Hypothalamus (tissue), 51 donors: ENCODE results near the gene MYRIP.

ENCODE experiments used
- DNase-seq, 51 donors: peaks; one replicate each; lab custom pipeline; 2025; lab: John Stamatoyannopoulos, UW

The MYRIP gene

GRCh38 chr3:39900462-39901002 lies 91.1 kb downstream of the MYRIP start:
- no peak for DNase-seq

DNA sequence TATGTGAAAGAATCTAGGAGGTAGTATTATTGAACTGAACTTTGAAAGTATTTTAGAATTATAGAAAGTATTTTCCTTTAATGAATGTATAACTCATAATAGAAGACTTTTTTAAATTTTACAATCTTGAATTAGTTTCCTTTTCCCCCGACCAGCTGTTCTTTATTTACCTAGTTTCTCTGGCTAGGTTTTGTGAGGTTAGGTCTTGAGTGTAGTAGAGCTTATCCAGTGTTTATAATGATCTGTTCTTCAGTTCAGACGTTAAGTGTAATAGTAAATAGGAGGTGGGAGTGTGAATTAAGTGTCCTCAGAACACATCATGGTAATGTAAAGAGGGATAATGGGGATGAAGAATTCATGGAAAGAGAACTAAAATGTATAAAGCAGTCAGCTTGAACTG lies 93.8 kb downstream of the MYRIP start:
- DNase-seq = no peak

- no peak for DNase-seq
Observed at GRCh38 chr3:39905788-39906187, 96.4 kb downstream of the MYRIP start.

DNA sequence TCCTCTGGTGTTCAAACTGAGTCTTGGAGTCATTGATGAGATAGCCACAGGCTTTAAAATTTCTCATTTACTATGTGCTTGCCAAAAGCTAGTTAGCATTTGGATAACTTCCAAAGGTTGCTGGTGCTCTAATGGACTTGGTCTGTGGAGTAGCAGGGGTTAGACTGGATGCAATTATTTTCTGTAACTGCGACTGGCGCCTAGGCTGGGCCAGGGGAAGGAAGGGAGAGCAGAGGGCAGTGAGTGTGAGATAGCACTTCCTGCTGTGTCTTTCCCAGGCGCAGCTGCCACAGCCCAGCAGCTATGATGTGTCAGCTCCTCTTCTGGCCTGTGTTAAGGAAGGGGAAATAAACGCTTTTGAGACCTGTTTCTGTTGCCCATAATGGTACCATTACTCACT lies 98.6 kb downstream of the MYRIP start:
- DNase-seq = no peak

DNA sequence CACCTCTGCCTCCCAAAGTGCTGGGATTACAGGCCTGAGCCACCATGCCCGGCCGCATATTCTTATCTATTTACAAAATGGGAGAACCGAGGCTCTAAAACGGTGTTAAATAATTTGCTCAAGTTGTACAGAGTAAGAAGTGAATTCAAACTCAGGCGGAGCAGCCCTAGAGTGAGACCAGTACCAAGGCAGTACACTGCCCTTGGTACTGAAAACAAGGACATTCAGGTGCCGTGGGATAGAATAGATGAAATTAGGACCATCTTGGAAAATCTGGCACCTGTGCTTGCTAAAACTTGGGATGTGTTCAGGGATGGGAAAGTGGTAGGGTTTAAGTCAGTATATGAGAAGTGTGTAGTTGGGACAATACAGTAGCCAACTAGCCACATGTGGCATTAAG lies 100.7 kb downstream of the MYRIP start:
- DNase-seq = no peak

GRCh38 chr3:39910826-39911464 lies 101.5 kb downstream of the MYRIP start:
- DNase-seq = no peak

DNA sequence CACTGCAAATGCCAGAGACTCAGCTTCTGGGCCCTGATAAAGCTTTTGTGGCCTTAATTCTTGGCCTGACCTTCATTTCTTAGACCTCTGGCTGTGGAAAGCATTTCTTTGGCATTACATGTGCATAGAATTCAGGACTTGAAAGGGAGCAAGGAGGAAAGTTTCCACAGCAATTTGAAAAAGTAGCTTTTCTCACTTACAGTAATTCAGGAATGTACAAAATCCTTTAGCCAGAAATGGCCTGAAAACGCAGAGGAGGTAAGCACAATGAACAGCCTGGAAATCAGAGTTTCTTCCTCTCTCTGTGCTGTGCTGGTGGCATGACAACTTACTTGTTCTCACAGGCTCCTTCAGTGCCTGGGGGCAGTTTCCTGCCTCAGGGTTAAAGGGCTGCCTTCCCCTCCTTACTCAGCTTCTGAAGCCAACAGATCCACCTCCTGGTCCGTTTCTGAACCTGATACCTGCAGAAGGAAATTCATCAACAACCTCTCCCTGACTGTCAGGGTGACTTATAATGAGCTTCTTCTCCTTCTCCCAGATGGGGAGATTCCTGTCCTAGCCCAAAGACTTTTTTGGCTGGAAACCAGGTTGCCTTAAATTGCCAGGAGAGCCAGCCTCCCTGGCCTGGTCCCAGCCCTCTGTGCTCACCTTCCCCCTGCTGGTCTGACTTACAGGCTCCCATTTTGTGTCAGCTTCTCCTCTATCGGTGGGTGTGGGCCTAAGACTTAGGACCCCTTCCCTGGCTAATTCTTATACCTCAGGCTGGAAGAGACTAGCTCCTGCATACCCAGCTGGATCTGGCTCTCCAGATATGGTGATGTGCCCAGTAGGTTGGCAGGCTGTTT lies 102.3 kb downstream of the MYRIP start:
- no peak for DNase-seq

DNA sequence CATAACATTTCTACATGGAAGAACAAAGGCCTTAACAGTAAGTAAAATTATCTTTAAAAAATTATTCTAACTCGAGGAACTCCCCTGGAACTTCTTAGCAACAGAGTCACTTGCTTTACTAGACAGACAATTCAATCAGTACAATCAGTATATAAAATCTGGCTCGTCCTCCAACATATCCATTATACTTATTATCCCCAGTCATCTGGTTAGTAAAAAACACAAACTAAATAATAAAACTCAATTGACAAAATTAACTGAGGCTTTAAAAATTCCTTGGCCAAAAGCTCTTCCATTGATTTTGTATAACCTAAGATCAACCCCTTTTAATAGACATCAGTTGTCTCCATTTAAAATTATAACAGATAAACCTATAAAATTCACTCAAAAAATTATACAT lies 105.6 kb downstream of the MYRIP start:
- no peak for DNase-seq

DNA sequence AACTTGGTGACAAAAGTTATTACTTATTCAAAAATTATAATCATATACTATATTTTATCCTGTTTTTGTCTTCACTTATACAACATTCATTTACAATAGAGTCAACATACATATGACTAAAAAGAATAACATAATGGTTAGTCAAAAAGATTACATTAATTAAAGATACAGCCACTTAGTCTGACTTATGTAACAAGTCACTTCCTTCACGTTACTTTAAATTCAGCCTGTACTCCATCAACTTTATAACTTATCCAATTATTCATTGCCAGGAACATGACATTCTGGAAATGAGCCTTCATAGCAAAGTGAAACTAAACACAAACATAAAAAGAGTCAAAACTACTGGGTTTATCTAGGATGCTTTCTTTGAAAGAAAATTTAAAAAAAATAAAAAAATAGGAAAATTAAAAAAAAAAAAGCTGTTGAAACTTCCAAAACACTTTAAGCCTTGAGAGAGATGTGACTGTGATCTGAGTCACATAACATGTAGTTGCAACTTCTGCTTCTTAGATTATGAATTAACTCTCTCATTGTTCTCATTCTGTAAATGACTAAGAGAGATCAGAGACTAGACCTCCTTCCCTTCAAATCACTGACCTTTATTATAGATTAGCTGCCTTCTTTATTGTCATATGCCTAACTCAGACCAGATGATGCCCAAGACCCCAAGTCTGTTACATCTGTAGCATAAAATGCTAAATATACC lies 107.8 kb downstream of the MYRIP start:
- no peak for DNase-seq

GRCh38 chr3:39919281-39919680 lies 109.9 kb downstream of the MYRIP start:
- DNase-seq = no peak

GRCh38 chr3:39920271-39920670 lies 110.9 kb downstream of the MYRIP start:
- no peak for DNase-seq

DNA sequence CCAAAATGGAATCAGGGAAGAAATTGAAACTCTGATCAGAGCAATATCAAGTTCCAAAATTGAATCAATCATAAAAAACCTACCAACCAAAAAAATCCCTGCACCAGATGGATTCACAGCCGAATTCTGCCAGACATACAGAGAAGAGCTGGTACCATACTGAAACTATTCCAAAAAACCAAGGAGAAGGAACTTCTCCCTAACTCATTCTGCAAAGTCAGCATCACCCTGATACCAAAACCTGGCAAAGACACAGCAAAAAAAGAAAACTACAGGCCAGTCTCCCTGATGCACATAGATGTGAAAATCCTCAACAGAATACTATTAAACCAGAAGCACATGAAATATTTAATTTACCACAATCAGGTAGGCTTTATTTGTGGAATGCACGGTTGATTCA lies 118.1 kb downstream of the MYRIP start:
- no peak for DNase-seq

- no peak for DNase-seq
Observed at GRCh38 chr3:39933986-39934693, 124.7 kb downstream of the MYRIP start.

- no peak for DNase-seq
Observed at GRCh38 chr3:39934696-39935095, 125.3 kb downstream of the MYRIP start.

GRCh38 chr3:39935261-39935660 lies 125.9 kb downstream of the MYRIP start:
- no peak for DNase-seq

GRCh38 chr3:39936848-39937247 lies 127.4 kb downstream of the MYRIP start:
- peak in 1 of 51 donors; percentile 41 for DNase-seq

DNA sequence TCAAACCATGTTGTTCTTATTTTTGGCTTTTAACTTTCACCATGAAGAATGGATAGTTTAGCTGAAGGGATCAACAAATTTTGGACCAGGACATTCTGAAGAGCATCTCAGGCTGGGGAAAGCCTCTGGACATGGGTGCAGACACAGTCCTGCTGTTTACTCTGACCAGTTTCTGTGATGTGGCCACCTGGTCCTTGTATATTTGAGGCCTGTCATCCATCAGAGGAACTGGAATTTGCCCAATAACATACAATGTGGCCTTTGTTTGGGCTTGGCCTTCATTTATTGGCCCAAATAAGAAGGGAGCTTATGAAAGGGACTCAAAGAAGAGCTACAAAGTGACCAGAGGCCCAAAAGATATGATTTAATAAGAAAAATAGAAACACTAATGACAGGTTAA lies 127.9 kb downstream of the MYRIP start:
- DNase-seq = peak in 24 of 51 donors; percentile 3 to 82 (median 32)

DNA sequence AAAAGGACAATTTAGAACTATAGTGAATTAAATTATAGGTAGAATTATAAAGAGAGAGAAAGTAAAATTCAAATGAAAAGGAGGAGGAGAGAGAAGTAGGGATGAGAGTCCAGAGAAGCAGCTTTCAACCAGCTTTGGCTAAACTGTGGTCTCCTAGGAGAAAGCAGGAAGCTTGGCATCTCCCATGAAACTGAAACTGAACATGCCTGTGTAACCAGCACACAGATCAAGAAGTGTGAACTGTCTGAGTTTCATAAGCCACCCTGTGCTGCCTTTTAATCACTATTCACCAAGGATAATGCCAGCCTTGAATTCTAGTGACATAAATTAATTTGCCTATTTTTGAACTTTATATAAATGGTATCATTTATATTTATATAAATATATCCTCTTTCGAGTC lies 128.5 kb downstream of the MYRIP start:
- DNase-seq = no peak

DNA sequence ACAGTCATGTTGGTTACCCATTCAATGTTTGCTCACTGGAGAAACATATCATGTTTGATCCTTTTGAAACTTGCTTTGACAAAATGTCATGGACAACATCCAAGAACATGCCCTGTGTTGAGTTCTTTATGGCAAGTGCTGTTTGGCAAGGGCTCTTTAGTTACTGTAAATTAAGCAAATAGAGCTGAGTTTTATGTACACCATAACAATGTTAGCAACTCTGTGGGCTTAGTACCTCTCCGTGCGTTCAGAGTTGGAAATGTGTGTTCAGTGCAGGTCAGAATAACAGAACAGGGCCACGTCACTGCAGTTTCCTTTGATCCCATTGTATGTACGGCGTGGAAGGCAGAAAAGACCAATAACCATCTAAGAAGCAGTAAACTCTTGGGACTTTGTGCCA lies 132.5 kb downstream of the MYRIP start:
- no peak for DNase-seq

DNA sequence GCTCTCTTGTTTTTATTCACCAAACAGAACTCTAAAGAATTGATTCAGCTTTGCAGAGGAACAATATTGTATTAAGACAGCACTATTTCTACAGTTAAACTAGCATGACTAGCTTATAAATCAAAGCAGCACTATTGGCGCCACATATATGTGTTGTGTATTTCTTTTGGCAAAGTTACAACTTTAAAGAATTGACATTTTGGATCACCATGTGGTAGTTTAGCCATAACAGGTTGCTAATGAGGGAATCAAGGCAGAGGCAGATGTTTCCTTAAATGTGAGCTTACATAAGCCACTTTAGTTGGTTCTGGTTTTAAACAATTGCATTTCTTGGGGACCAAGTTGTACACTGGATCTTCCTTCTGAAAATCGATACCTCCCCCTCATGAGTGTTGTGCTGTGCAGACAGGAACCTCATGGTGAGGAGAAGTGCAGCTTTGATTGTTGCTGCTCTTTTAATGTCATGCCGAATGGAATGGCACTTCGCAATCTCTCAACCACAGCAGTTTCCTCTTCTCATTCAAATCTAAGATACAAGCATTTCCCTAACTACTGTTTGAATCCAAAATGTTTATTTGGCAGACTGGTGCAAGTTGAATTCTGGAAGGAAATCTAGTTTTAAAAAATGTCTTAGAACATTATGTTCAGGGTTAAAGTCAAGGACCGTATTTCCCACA lies 151.2 kb downstream of the MYRIP start:
- DNase-seq = no peak
